CD4-positive, alpha-beta T cell treated with Interleukin-2 at 100 ng/mL for 4 hours (primary cell): ENCODE measurements around the gene DGKQ.
"Not testable (repeated sequence)": the region's sequence is repeated elsewhere in the genome, so short reads cannot be mapped to it uniquely, and the experiment has no call there.

Source experiments
- DNase-seq: peaks from one replicate; pipeline ENCODE4 v3.0.0-alpha.2; 2020; ENCODE audit warnings: low spot score

Gene DGKQ

GRCh38 chr4:1009542-1010394 lies 36.4 kb upstream of the DGKQ start:
- DNase-seq, result peak; percentile 66

GRCh38 chr4:1008840-1009541 lies 35.6 kb upstream of the DGKQ start:
- peak; percentile 18 for DNase-seq

GRCh38 chr4:1006856-1007255 lies 33.5 kb upstream of the DGKQ start:
- DNase-seq, result no peak

- no peak for DNase-seq
Observed at GRCh38 chr4:1004557-1005485, 31.5 kb upstream of the DGKQ start.

- DNase-seq, result no peak
Observed at GRCh38 chr4:1004071-1004418, 30.7 kb upstream of the DGKQ start.

GRCh38 chr4:1003271-1004070 lies 30.1 kb upstream of the DGKQ start:
- DNase-seq, result no peak

GRCh38 chr4:1002631-1003251 lies 29.4 kb upstream of the DGKQ start:
- no peak for DNase-seq

GRCh38 chr4:1002131-1002630 lies 28.8 kb upstream of the DGKQ start:
- DNase-seq, result no peak

GRCh38 chr4:1001561-1002130 lies 28.3 kb upstream of the DGKQ start:
- DNase-seq, result no peak

GRCh38 chr4:1000686-1001260 lies 27.4 kb upstream of the DGKQ start:
- no peak for DNase-seq

- DNase-seq, result no peak
Observed at GRCh38 chr4:999882-1000425, 26.6 kb upstream of the DGKQ start.

- not testable (repeated sequence) for DNase-seq
Observed at GRCh38 chr4:999240-999863, 26.0 kb upstream of the DGKQ start.

- DNase-seq, result no peak
Observed at GRCh38 chr4:998096-998691, 24.8 kb upstream of the DGKQ start.

GRCh38 chr4:997375-998071 lies 24.2 kb upstream of the DGKQ start:
- no peak for DNase-seq

GRCh38 chr4:996997-997374 lies 23.6 kb upstream of the DGKQ start:
- no peak for DNase-seq

- DNase-seq, result no peak
Observed at GRCh38 chr4:996030-996996, 22.9 kb upstream of the DGKQ start.

GRCh38 chr4:995311-996026 lies 22.1 kb upstream of the DGKQ start:
- no peak for DNase-seq
